Astrocyte of the cerebellum (primary cell): ENCODE data around the gene RNF44.

ENCODE experiments used
- DNase-seq: peaks from one replicate; pipeline ENCODE4 v3.0.0-alpha.2; 2011; ENCODE audit warnings: low read depth
- H3K4me3 ChIP-seq: 2 replicates; pipeline ENCODE4 v1.5.1; 2011; ENCODE audit warnings: mild to moderate bottlenecking, low read depth, low read length, moderate library complexity
- CTCF ChIP-seq: IDR thresholded peaks from 2 replicates; pipeline ENCODE4 v1.5.1; 2012; ENCODE audit warnings: low read length, low read depth, moderate library complexity, mild to moderate bottlenecking; ENCODE audit errors: missing control alignments
- in situ Hi-C: cut with HindIII; loops from 2 replicates; pipeline ENCODE4 v1.10.0; 2017; ENCODE audit warnings: low sequenced_read_pairs

The RNF44 gene

GRCh38 chr5:176524138-176524537 is 13.1 kb downstream of the RNF44 start:
- in situ Hi-C loops = no loop called here
- DNase-seq = no peak

GRCh38 chr5:176521699-176522263 is 15.4 kb downstream of the RNF44 start:
- DNase-seq = no peak
- in situ Hi-C loops = no loop called here
- TF ChIP-seq CTCF = no peak
- no peak overlapping the region for H3K4me3 ChIP-seq

More at GRCh38 chr5:176524138-176524537, 13.1 kb downstream of the RNF44 start:
- no peak overlapping the region for H3K4me3 ChIP-seq
- no peak for TF ChIP-seq CTCF

- no peak for DNase-seq
- no peak overlapping the region for H3K4me3 ChIP-seq
- in situ Hi-C loops = no loop called here
- TF ChIP-seq CTCF = no peak
Measured at GRCh38 chr5:176521286-176521685, 15.9 kb downstream of the RNF44 start.

DNA sequence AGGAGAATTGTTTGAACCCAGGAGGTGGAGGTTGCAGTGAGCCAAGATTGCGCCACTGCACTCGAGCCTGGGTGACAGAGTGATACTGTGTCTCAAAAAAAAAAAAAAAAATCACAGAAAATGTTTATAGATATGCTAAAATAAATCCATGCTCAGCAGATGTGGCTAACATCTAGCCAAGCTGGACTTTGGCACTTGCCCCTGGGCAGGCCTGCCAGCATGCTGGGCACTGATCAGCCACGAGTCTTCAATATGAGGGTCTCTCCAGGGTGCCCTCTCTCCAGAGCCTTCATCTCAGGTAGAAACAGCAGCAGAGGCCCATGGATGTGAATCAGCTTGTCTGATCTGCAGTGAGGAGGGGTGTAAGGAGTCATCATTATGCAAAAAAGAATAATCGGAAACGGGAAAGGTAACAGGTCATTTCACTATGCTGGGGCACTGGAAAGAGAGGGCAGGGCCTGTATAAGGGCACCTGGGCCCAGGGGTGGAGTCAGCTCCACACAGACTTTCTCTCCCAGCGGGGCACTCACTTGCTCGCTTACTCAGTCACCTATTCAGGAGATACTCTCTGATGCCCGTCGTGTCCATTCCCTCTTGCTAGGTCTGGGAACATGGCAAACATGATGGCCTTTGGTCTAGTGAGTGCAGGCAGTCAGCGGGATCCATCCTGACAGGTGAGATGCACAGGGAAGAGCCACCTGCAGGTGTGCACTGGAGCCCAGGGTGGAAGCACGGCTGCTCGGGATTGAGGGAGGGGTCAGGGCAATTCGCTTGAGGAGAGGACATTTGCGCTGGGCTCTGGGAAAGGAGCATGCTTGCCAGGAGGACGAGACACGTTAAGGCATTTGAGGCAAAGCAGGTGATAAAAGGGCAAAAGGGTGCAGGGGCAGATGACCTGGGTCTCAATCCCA is 17.1 kb downstream of the RNF44 start:
- H3K4me3 ChIP-seq = no peak overlapping the region
- TF ChIP-seq CTCF = no peak
- in situ Hi-C loops = no loop called here
- DNase-seq = no peak

DNA sequence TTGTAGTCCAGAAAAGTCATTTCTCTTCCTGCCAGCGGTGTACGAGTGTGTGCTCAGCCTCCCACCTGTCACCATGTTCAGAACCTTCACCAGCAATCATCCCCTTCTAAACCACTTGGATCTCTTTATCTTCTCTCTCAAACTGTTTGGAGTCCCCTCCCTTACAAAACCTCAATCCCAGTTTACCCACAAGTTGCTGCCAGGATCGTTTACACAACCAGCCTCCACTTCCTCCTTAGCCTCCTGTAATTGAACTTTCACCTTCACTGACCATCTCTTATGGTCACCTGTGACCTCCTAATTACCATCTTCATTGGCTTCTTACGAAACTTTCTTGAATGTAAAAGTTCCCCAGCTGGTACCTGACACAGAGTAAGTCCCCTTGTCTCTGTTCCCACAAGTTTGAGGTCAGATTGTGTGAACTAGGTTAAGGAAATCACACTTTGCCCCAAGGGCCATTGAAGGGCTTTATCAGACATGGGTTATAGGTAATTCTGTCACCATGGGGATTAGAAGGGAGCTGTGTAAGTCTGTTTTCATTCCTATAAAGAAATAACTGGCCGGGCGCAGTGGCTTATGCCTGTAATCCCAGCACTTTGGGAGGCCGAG is 20.0 kb downstream of the RNF44 start:
- no peak for DNase-seq
- H3K4me3 ChIP-seq = no peak overlapping the region
- TF ChIP-seq CTCF = no peak
- in situ Hi-C loops = no loop called here

DNA sequence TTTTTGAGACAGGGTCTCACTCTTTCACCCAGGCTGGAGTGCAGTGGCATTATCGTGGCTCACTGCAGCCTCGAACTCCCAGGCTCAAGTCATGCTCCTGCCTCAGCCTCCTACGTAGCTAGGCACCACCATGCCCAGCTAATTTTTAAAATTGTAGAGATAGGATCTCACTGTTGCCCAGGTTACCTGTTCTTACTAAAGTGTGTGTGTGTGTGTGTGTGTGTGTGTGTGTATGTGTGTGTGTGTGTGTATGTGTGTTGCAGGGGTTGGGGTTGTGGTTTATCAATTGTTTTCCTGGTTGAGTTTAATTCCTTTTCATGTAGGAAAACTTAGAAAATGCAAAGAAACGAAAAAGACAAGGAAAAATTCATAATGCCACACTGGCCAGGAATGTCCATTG is 21.8 kb downstream of the RNF44 start:
- no peak for TF ChIP-seq CTCF
- H3K4me3 ChIP-seq = no peak overlapping the region
- no peak for DNase-seq
- in situ Hi-C loops = no loop called here
